Bronchial epithelial cell (primary cell): Measurements from ENCODE around the gene GRIFIN. TPM values are rescaled to one million over a fixed set of nuclear protein-coding genes. Genes with fewer than 3 reads are reported as not detected.

Experiments
- DNase-seq: peaks from one replicate; pipeline ENCODE4 v3.0.0-alpha.2; 2010; ENCODE audit warnings: low read depth
- FAIRE-seq: peaks from 2 replicates; lab custom pipeline; 2011; peaks lifted over from hg19 to GRCh38; lab: Jason Lieb, UNC
- H3K27me3 ChIP-seq: 2 replicates; pipeline ENCODE4 v1.5.1; 2011; ENCODE audit warnings: low read length; ENCODE audit not compliant: control insufficient read depth, insufficient read depth
- H3K36me3 ChIP-seq: 2 replicates; pipeline ENCODE4 v1.5.1; 2011; ENCODE audit warnings: low read length; ENCODE audit not compliant: control insufficient read depth, insufficient read depth
- H3K4me3 ChIP-seq: 2 replicates; pipeline ENCODE4 v1.5.1; 2011; ENCODE audit warnings: mild to moderate bottlenecking, low read depth, low read length, control low read depth
- total RNA-seq: library from RNA; depleted of rRNA; stranded (reverse); fragments of >200 nt; gene quantifications from 2 replicates; pipeline ENCODE4 v1.2.1, GENCODE V29; 2014
- TF ChIP-seq, protein P1 (sequence below): IDR thresholded peaks from 2 replicates; pipeline ENCODE4 v1.5.1; 2011; ENCODE audit warnings: mild to moderate bottlenecking, moderate library complexity, low read length, control low read depth, inconsistent platforms; ENCODE audit not compliant: insufficient read depth, severe bottlenecking

GRIFIN gene
- total RNA-seq, 1 donor from 2014 or later: not detected

DNA sequence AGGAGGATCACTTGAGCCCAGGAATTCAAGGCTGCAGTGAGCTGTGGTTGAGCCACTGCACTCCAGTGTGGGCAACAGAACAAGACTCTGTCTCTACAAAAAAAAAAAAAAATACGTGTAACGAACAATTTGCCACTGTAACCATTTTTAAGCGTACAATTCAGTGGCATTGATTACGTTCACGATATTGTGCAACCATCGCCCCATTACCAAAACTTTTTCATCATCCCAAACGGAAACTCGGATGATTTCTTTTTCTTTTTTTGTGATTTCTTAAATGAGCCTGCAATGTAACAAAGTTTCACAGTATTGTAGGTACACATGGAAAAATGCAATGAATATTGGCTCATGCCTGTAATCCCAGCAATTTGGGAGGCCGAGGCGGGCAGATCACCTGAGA, 9.5 kb downstream of the GRIFIN start:
- Histone ChIP-seq H3K4me3 (no peak overlapping the region), H3K27me3 (no peaks in the 10 kb centered on the region), H3K36me3 (no peaks in the 10 kb centered on the region)
- no peak for FAIRE-seq
- DNase-seq: no peak
- TF ChIP-seq, protein P1, sequence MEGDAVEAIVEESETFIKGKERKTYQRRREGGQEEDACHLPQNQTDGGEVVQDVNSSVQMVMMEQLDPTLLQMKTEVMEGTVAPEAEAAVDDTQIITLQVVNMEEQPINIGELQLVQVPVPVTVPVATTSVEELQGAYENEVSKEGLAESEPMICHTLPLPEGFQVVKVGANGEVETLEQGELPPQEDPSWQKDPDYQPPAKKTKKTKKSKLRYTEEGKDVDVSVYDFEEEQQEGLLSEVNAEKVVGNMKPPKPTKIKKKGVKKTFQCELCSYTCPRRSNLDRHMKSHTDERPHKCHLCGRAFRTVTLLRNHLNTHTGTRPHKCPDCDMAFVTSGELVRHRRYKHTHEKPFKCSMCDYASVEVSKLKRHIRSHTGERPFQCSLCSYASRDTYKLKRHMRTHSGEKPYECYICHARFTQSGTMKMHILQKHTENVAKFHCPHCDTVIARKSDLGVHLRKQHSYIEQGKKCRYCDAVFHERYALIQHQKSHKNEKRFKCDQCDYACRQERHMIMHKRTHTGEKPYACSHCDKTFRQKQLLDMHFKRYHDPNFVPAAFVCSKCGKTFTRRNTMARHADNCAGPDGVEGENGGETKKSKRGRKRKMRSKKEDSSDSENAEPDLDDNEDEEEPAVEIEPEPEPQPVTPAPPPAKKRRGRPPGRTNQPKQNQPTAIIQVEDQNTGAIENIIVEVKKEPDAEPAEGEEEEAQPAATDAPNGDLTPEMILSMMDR: no peak

DNA sequence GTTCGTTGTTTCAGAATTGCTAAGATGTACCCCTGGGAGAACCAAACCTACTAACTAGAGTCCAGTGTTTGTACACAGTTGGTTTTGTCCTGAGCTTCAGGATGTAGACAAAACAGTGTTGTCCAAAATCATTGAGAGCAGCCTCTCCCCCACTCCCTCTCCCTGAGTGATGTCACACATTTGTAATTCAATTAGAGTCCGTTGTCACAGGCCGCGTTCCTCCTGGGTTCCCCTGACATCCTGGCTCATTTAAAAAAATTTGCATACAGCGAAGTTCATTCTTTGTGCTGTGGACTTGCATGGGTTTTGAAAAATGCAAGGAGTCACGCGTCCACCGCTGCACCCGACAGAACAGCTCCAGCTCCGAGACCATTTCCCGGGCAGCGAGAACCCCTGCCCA, 10.3 kb downstream of the GRIFIN start:
- TF ChIP-seq, protein P1: no peak
- Histone ChIP-seq H3K4me3 (no peak overlapping the region), H3K36me3 (no peaks in the 10 kb centered on the region), H3K27me3 (no peaks in the 10 kb centered on the region)
- DNase-seq (no peak), FAIRE-seq (no peak)

DNA sequence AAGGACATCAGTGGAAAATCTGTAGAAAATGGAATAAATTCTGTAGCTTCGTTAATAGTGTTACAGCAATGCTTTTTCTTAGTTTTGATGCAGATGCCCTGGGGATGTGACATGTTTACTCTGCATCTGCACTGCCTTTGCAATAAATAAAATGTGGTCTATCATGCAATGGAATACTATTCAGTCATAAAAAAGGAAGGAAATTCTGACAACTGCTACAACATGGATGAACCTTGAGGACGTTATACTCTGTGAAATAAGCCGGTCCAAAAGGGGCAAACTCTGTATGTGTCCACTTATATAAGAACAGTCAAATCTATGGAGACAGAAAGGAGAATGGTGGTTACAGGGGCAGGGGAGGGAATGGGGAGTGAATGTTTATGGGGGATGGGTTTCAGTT, 13.5 kb downstream of the GRIFIN start:
- Histone ChIP-seq H3K4me3 (no peak overlapping the region), H3K36me3 (no peaks in the 10 kb centered on the region), H3K27me3 (no peaks in the 10 kb centered on the region)
- TF ChIP-seq, protein P1: no peak
- DNase-seq: no peak
- FAIRE-seq: no peak

DNA sequence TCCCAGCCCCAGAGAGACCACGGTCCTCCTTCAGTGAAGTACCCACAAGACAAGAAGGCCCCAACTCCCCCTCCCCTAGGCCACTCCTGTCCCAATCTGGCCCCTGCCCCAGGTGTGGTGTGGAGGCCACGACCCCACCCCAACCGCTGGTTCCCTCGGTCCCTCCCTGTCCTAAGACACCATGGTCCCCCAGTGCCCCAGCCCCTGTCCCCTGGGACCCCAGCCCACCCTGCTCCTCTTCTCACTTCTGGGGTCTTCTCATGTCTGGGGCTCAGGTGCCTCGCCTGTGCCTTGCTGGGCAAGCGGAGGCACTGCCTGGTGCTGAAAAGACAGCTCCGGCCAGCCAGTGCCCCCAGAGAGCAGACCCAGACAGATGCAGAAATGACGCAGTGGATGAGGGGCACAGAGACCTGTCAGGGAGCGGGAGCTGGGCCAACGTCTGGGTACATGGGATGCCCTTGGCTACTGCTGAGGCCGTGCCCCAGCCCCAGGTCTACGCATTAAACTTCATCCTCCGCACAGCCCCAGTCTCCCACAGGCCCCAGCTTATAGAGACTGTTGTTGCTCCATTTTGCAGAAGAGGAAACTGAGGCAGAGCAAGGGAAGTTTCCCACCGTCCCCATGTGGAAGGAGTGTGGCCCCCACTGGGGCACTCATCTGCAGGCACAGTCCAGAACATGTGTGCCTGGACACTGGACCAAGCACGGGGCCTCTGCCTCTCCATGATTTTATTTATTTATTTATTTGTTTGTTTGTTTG, 14.8 kb downstream of the GRIFIN start:
- DNase-seq (no peak), FAIRE-seq (no peak)
- no peaks in the 10 kb centered on the region for H3K27me3 ChIP-seq
- no peak overlapping the region for H3K4me3 ChIP-seq
- no peaks in the 10 kb centered on the region for H3K36me3 ChIP-seq
- TF ChIP-seq, protein P1: no peak

DNA sequence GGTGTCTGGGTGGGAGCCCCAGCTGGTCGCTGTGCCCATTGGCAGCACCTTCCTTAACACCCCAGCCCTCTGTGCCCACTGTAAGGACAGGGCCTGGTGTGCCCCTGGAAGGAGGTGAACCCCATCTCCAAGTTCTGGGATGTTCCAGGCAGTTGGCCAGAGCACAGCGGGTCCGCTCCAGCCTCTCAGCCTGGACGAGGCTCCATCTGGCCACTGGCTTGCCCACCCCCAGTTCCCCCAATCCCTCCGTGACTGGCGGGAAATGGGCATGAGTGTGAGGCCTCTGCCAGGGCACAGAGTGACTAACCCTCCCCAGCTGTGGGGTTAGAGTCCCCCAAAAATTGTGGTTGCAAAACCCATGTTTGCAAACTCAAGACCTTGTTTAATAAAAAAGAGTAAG, 15.6 kb downstream of the GRIFIN start:
- FAIRE-seq (no peak), DNase-seq (no peak)
- TF ChIP-seq, protein P1: no peak
- Histone ChIP-seq H3K36me3 (no peaks in the 10 kb centered on the region), H3K4me3 (no peak overlapping the region), H3K27me3 (no peaks in the 10 kb centered on the region)

DNA sequence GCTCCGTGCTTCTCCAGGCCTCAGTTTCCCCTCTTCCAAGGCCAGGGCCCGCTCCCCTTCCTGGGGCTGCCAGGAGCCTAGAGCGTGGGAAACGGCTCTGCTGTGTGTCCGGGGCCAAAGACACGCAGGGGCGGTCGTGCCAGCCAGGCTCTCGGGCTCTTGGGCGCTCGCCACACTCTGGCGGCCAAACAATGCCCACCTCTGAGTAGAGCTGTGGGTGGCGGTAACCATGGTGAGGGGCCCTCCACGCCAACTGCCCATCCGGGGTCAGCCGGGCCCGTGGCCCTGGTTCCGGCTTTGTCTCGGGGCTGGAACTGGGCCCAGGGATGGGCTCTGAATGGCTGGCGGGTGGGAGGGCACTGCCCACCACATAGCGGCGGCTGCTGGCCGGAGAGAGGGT, 16.0 kb downstream of the GRIFIN start:
- no peak for DNase-seq
- no peak for FAIRE-seq
- Histone ChIP-seq H3K36me3 (no peaks in the 10 kb centered on the region), H3K4me3 (no peak overlapping the region), H3K27me3 (no peaks in the 10 kb centered on the region)
- TF ChIP-seq, protein P1: no peak
